Measurements from ENCODE around the gene RAVER2.

The RAVER2 gene

GRCh38 chr1:64875606-64876005 is 130.7 kb downstream of the RAVER2 start:
- no peak for DNase-seq (ENCODE audit: low read depth, low spot score)

- DNase-seq (ENCODE audit: low read depth, low spot score) = no peak
Measured at GRCh38 chr1:64877151-64877550, 132.3 kb downstream of the RAVER2 start.

GRCh38 chr1:64877598-64877997 is 132.7 kb downstream of the RAVER2 start:
- no peak for DNase-seq (ENCODE audit: low read depth, low spot score)

- DNase-seq (ENCODE audit: low read depth, low spot score) = no peak
Measured at GRCh38 chr1:64878090-64878489, 133.2 kb downstream of the RAVER2 start.

- DNase-seq (ENCODE audit: low read depth, low spot score) = no peak
Measured at GRCh38 chr1:64878931-64879611, 134.2 kb downstream of the RAVER2 start.

- DNase-seq (ENCODE audit: low read depth, low spot score) = no peak
Measured at GRCh38 chr1:64880449-64880848, 135.6 kb downstream of the RAVER2 start.

- DNase-seq (ENCODE audit: low read depth, low spot score) = no peak
Measured at GRCh38 chr1:64881281-64881680, 136.4 kb downstream of the RAVER2 start.

Measured in activated CD4-positive, CD25-positive, alpha-beta regulatory T cell treated with anti-CD3 and anti-CD28 coated beads, Interleukin-2, amount 50 U/mL, for 16 hours (primary cell).